Breast epithelium (tissue), 3 donors: ENCODE results near the gene ACVR1B.

Source experiments
- CTCF ChIP-seq, 3 donors: fragments of 450-650 bp; IDR thresholded peaks; one replicate each; pipeline ENCODE4 v1.5.1; 2016 to 2017; ENCODE audit warnings: antibody characterized with exemption in 3 of 3, mild to moderate bottlenecking in 3 of 3, moderate library complexity in 3 of 3
- POLR2A ChIP-seq: fragments of 450-650 bp; IDR thresholded peaks from one replicate; pipeline ENCODE4 v1.6.1; 2016; ENCODE audit warnings: antibody characterized with exemption, mild to moderate bottlenecking, moderate library complexity
- POLR2AphosphoS5 ChIP-seq, 3 donors: sonication (generic); formaldehyde crosslinking; IDR thresholded peaks; one replicate each; pipeline ENCODE4 v1.6.1; 2017; ENCODE audit warnings: antibody characterized with exemption in 3 of 3

GRCh38 chr12:51944608-51945233, 6.8 kb upstream of the ACVR1B start:
- no peak for TF ChIP-seq CTCF (IDR thresholded peaks at IDR 0.05)
- no peak for TF ChIP-seq POLR2AphosphoS5 (IDR thresholded peaks at IDR 0.05)
- TF ChIP-seq POLR2A = no peak
